HuH-7.5 (cell line): ENCODE data around the gene RABIF.
"Not testable (repeated sequence)": the region's sequence is repeated elsewhere in the genome, so short reads cannot be mapped to it uniquely, and the experiment has no call there.

ENCODE experiments used
- DNase-seq: peaks from one replicate; pipeline ENCODE4 v3.0.0; 2011; ENCODE audit warnings: low spot score

Gene RABIF

DNA sequence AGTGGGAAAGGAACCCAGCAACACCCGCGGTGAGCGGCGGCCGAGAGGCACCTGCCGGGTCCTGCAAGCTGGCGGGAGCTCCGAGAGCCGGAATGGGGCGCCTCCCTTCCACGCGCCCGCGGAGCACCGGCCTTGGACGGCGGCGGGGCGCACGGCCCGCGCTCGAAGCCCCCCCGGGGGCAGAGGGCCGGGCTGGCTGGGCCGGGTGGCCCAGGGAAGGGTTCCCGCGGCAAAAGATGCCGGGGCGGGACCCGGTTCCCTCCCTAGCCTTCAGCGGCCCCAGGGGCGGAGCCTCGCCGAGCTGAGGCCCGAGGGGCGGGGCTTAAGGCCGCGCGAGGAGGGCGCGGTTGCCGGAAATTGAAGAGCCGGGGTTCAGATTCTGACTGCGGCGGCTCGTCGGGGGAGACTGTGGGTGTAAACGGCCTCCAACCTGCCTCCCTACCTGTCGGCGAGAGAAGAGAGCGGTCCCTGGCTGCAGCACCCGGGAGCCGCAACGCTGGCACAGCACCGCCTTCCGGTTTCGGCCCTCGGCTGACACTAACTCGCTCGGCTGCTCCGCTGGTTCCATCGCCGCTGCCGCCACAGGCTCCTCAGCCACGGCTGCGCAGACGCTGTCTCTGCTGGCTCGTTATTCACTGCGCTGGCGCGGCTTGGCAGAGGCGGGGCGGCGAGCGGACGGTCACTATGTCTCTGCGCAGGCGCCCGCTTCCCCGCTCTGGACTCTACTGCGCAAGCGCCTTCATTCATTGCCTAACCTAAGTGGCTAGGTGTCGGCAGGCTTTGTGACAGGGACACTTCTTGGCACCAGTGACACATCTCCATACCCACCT is at the start of gene RABIF:
TSS of gene RABIF (minus strand) at position 619 of the 830 bp plus-strand sequence. CDS start at position 568, 51 bp downstream.
- DNase-seq = peak; percentile 87

DNA sequence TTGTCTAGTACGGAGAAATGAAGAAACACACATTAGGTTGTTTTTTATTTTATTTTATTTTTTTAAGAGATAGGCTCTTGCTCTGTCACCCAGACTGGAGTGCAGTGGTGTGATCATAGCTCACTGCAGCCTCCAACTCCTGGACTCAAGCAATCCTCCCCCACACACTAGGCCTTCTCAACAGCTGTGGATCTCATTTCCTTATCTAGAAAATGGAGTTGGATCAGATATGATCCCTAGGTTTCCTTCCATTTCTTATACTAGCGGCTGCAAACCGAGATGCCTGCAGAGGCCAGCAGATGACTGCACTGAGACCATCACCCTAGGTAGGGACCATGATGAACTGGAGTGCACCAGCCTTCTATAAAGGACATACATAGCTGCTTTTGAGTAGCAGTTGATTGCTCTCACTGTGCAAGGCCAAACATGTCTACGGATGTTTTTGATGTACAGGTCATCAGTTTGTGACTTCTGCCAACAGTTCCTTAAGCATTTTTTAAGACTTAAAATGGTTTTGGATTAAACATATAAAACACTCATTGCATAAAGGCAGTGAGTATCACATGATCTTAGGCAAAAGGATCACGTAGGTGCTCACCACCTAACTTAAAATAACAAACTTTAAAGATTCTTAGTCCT is 49.5 kb upstream of the RABIF start:
- DNase-seq = no peak

DNA sequence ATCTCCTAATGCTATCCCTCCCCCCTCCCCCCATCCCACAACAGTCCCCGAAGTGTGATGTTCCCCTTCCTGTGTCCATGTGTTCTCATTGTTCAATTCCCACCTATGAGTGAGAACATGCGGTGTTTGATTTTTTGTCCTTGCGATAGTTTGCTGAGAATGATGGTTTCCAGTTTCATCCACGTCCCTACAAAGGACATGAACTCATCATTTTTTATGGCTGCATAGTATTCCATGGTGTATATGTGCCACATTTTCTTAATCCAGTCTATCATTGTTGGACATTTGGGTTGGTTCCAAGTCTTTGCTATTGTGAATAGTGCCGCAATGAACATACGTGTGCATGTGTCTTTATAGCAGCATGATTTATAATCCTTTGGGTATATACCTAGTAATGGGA is 47.5 kb upstream of the RABIF start:
- not testable (repeated sequence) for DNase-seq

DNA sequence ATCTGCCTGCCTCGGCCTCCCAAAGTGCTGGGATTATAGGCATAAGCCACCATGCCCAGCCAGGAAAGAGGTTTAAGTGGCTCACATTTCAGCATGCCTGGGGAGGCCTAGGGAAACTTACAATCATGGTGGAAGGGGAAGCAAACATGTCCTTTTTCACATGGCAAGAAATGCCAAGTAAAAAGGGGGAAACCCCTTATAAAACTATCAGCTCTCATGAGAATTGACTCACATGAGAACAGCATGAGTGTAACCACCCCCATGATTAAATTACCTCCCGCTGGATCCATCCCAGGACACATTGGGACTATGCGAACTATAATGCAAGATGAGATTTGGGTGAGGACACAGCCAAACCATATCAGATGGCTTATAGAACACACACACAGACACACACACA is 46.9 kb upstream of the RABIF start:
- DNase-seq = no peak

DNA sequence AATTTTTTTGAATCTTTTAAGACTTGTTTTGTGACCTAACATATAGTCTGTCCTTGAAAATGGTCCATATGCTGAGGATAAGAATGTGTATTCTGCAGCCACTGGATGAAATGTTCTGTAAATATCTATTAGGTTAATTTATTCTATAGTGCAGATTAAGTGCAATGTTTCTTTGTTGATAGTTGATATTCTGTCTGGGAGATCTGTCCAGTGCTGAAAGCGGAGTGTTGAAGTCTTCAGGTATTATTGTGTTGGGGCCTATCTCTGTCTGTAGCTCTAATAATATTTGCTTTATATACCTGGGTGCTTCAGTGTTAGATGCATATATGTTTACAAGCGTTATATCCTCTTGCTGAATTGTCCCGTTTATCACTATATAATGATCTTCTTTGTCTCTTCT is 45.8 kb upstream of the RABIF start:
- DNase-seq = no peak

DNA sequence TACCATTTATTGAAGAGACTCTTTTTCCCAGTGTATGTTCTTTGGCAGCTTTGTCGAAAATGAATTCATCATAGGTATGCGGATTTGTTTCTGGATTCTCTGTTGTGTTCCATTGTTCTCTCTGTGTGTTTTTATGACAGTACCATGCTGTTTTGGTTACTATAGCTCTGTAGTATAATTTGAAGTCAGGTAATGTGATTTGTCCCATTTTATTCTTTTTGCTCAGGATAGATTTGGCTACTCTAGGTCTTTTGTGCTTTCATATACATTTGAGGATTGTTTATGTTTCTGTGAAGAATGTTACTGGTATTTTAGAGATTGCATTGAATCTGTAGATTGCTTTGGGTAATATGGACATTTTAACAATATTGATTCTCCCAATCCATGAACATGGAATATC is 43.5 kb upstream of the RABIF start:
- DNase-seq = no peak

DNA sequence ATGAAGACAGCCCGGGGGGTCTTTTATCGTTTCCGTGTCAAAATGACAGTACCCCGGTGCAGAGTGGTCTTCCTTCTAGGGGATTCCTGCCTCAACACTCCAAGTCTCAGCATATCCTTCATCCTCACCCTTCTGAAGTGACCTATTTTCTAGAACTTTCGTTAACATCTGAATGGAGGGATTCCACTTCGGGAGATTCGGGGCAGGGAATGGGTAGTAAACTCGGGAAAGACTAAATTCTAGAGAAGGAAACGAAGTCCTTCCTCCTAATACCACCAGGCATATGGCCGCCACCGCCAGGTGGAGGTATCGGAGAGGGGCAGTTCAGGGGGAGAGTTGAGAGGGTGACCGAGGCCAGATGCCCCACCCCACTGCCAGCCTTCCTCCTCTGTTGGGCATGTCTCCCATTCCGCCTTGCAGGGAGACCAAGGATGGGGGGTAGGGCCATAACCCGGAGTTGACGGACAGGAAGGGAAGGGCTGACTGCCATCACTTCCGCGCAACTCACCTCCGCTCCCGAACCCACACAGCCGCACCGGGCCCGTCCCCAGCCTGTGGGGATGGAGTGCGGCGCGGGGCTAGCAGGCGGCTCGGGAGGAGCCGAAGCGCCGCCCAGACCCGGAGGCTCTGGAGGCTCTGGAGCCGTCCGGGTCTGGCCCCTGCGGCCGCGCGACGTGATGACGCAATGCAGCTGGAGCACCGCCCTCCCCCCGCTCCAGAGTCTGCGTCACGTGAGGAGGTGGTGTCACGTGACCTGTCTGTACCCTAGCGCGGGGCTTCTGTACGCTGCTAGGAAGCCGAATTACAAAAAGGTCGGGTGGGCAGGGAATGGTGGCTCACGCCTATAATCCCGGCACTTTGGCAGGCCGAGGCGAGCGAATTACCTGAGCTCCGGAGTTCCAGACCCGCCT is 37.9 kb upstream of the RABIF start, which contains the start of gene KLHL12:
TSS of gene KLHL12 (minus strand) at position 654 of the 911 bp plus-strand sequence. CDS start 2,072 bp downstream, outside the sequence.
- peak; percentile 88 for DNase-seq

DNA sequence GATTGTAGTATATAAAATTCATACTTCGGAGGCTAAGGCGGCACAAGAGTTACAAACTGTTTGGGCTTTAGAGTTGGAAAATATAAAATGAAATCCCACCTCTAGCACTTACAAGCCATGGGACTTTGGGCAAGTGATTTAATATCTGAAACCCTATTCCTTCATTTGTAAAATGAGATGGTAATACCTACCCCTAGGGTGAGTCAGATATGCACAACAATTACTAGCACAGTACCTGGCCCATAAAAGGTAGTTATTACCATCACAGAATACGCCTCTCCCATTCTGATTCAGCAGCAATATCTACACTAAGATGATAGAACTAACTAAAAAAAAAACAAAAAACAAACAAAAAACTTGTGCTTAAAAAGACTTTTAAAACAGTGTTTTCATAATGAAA is 34.6 kb upstream of the RABIF start:
- DNase-seq = no peak

DNA sequence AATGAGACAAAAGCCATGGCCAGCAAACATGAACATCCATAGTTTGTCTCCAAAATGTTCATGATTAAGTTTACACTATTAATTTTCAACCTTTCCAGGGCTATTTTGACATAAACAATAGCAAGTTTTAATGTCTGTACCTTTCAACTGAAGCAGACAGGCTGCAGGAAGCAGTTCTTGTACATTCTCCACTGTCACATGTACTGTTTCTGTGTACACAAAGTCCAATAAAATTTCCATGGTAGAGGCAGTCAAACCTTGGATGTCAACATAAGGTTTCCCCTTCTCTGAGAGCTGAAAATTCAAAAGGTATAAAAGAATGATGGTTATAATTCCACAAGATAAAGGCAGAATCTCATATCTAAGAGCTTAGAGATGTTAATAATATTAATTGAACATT is 30.7 kb upstream of the RABIF start:
- DNase-seq = no peak

DNA sequence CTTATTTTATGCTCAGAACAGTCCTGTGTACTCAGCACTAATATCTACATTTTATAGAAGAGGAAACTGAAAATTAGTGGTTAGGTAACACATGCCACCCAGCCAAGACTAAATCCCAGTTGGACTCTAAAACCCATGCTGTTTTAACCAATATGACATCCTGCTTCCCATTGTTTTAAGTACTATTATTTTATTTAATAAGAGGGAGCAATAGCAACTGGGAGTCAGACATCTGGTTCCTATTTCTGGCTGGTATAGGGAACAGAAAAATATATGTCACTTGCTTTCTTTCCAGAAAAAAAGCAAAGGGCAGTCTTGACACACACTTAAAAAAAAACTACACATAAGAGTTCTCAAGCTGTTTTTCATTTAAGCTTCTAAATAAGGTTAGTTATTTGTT is 26.2 kb upstream of the RABIF start:
- no peak for DNase-seq

DNA sequence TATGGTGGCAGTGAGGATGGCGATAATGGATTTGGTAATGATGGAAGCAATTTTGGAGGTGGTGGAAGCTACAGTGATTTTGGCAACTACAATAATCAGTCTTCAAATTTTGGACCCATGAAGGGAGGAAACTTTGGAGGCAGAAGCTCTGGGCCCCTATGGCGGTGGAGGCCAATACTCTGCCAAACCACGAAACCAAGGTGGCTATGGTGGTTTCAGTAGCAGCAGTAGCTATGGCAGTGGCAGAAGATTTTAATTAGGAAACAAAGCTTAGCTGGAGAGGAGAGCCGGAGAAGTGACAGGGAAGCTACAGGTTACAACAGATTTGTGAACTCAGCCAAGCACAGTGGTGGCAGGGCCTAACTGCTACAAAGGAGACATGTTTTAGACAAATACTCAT is 23.5 kb upstream of the RABIF start:
- not testable (repeated sequence) for DNase-seq

DNA sequence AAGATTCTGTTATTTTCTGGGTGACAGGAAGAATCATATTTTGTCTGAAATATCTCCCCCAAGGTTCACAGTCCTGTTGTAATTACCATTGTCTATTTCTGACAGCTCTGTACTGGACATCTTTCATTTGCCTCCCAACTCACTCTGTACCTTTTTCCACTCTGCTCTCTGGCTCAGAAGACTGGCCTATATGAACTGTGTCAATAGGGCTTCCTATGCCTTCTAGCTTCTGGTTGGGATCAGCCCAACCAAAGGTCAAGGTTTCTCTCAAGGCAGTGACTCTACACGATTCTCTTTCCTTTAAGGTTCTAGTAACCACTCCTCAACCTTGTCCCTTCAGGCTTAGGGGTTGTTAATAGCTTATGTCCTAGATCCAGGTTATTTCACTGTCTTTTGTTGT is 20.5 kb upstream of the RABIF start:
- no peak for DNase-seq

DNA sequence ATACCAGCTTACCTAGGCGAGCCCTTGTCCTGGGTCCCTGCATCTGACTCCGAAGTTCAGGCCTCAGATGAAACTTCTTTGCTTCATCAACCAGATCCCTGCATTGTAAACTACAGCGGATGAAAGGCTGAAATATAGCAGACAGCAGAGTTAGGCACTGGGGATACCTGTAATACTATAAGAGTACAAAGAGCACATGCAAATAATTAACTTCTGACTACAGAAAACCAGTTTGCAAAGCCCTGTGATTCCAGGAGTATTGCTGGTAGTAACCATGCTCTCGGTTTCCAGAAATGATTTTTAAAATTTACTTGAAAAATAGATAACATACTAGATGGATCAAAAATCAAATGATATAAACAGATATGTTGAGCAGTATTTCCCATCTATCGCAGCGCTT is 20.0 kb upstream of the RABIF start:
- no peak for DNase-seq

DNA sequence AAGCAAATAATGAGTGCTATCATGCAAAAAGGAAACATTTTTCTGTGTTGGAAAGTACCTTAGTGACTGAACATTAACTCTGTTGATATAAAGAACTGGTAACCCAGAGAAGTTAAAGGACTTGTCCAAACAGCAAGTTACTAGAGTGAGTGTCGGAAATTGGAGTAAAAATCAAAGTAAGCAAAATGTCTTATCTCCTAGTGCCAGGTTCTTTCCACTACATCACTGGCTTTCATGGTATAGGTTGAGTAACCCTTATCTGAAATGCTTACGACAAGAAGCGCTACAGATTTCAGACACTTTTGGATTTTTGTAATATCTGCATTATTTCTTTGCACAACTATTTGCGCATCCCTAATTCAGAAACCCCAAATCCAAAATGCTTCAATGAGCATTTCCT is 16.4 kb upstream of the RABIF start:
- DNase-seq = no peak

DNA sequence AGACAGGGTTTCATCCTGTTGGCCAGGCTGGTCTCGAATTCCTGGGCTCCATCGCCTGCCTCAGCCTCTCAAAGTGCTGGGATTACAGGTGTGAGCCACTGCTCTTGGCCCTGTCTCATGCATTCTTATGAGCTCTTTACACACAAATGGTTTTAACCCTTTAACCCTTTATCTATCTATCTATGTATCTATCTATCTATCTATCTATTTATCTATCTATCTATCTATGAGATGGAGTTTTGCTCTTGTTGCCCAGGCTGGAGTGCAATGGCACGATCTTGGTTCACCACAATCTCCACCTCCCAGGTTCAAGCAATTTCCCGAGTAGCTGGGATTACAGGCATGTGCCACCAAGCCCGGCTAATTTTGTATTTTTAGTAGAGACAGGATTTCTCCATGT is 14.9 kb upstream of the RABIF start:
- not testable (repeated sequence) for DNase-seq

DNA sequence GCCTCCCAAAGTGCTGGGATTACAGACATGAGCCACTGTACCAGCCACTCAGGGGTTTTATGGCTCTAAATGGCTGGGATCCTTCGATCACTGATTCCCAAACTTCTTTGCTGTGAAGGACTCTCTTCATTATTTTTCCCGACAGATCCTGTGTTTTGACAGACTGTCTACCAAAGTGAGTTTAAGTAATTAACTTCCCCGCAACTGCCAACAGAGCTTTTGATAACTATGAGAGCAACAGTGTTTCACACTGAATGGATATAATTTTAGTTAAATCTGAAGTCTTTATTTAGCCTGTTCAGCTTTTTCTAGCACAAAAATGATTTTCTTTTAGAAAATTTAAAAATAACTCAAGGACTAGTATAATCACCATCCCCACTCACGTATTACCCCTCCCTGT is 12.6 kb upstream of the RABIF start:
- DNase-seq = no peak

DNA sequence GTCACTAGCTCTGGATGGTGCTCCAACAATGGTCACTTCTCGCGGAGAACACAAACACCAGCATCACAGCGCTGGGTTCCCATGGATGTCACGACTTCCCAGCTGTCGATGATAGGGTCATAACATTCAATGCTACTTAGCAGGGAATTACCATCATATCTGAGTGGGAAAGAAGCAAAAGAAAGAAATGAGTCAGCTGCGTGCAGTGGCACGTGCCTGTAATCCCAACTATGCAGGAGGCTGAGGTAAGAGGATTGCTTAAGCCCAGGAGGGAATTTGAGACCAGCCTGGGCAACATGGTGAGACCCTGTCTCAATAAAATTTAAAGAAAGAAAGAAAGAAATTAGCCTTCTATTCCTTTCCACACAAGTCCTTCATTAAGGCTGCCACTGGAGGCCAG is 3.6 kb upstream of the RABIF start:
- DNase-seq = no peak

DNA sequence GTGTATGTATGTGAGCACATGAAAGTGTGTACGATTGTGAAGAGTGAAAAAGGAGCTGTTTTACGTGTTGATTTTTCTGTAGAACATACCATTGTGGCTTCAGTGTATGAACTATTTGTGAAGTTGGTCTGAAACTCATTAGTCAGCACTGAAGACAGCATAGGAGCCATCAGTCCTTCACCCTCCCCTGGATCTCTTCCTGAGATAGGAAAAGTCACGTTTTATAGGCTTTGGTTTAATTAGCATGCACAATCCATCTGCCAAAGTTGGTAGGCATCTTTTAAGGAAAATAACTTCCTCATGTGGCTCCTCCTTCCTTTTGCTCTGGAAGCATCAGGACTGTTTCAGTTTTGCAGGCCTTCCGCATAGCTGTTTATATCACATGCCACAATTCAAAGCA is 1.4 kb upstream of the RABIF start:
- no peak for DNase-seq

DNA sequence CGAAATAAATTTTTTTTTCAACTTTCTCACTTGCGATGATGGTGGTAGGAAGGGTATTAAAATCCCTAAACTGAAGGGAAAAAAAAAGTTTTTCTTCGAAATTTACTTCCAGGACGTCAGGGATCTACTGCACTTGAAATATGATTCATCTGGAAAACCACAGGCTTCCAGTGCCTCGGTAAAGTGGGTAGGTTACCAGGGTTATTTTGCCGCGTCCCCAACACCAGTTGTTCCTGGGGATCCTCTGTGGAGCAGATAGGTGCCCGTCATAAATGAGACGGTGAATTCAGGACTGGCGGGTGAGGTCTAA is 773 bp downstream of the RABIF start:
- no peak for DNase-seq

DNA sequence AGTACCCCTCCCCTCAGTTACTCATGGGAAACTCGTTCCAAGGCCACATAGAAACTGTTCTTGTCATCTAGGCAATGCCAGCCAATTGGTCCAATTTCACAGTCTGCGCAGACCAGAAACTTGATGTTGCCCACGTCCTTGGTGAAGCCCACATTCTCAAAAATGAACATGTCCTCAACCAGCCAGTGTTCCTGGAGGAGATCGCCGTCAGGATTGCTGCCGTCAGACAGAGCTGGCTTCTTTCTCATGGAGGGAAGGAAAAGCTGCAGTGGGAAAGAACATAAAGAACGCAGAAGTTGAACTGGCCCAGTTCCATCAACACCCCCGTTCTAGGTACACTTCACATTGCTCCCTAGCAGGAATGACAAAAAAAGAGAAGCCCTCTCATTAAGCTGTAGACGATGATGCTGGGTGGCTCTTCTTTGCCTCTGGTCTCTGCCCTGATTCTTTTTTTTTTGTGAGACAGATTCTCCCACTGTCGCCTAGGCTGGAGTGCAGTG is 7.9 kb downstream of the RABIF start:
- DNase-seq = no peak

DNA sequence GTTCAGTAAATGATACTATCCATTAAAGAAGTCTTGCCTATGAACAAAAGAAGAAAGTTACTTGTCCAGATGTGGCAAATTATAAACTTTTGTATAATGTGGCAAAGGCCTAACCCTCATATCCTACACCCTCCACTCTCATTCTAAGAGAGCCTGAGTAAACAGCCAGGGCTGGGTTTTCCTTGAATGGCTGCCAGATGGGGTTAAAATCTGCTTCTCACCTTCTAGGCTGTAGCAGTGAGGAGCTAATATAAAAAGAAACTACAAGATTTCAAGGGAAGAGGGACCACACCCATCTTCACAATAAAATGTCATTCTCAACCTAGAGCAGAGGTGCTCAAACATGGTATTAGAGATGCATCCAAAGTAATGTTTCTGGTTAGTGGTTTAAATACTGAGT is 8.9 kb downstream of the RABIF start:
- no peak for DNase-seq

DNA sequence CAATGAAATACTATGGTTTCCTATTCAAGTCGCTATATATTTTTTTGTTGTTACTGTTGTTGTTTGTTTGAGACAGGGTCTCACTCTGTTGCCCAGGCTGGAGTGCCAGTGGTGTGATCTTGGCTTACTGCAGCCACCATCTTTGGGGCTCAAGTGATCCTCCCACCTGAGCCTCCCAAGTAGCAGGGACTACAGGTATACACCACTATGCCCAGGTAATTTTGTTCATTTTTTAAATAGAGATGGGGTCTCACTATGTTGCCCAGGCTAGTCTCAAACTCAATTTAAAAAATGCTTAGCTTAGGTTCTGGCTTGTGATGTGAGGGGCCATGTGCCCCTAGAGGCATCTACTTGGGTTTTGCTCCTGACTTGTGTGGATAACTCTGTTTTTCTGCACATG is 9.8 kb downstream of the RABIF start:
- no peak for DNase-seq

DNA sequence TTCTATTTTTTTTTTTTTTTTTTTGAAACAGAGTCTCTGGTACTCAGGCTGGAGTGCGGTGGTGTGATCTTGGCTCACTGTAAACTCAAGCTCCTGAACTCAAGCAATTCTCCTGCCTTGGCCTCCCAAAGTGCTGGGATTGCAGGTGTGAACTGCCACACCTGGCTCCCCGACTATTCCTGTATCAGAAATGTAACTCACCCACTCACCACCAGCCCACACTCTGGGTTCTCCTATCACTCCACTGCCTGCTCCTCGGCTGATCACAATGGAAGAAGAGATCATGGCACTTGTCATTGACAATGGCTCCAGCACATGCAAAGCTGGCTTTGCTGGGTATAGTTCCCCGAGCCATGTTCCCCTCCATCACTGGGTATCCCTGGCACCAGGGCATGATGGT is 15.9 kb downstream of the RABIF start:
- no peak for DNase-seq
